Lower leg skin (tissue), 3 donors: ENCODE data around the gene CYP27B1.
A peak's percentile ranks its signal among the peaks of the same experiment; 100 is the strongest.

ENCODE experiments used
- POLR2A ChIP-seq, 2 donors: fragments of 450-650 bp; IDR thresholded peaks; one replicate each; pipeline ENCODE4 v1.6.1; 2016 to 2017; ENCODE audit warnings: antibody characterized with exemption in 2 of 2, mild to moderate bottlenecking in 1 of 2, moderate library complexity in 1 of 2
- TF ChIP-seq, protein P1 (sequence below), 3 donors: fragments of 450-650 bp; IDR thresholded peaks; one replicate each; pipeline ENCODE4 v1.5.1; 2016; ENCODE audit warnings: antibody characterized with exemption in 3 of 3, mild to moderate bottlenecking in 3 of 3, moderate library complexity in 2 of 3

DNA sequence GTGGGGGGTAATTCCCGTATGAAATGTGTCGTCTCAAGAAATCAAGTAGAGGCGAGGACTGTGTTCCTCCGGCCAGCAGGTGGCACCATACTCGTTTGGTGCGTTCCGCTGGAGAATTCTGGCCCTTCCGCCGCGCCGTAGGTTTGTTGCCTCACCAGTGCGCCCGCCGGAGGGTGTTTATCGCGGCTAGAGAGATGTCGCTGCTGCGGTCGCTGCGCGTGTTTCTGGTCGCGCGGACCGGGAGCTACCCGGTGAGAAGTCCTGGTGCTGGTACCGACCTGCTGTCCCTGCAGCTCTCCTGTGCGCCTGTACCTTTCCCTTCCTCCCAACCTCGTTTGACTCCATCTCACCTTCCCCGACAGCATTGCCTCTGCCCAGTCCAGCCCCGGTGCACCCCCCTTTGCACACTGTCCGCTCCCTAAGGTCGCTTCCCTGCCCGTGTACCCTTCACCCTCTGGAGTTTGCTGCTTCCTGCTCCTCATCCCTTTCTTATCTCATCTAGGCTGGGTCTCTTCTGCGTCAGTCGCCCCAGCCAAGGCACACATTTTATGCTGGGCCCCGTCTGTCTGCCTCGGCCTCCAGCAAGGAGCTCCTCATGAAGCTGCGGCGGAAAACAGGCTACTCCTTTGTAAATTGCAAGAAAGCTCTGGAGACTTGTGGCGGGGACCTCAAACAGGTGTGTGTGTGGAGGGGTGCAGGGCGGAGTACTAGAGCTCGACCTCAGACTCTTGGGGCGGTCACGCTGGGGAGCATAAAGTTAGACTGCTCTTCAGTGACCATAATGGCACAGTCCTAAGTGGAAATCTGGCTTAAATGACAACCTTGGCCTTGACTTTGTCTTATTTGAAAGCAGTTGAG lies 16.0 kb upstream of the CYP27B1 start, which contains the start of gene TSFM:
- TF ChIP-seq, protein P1, sequence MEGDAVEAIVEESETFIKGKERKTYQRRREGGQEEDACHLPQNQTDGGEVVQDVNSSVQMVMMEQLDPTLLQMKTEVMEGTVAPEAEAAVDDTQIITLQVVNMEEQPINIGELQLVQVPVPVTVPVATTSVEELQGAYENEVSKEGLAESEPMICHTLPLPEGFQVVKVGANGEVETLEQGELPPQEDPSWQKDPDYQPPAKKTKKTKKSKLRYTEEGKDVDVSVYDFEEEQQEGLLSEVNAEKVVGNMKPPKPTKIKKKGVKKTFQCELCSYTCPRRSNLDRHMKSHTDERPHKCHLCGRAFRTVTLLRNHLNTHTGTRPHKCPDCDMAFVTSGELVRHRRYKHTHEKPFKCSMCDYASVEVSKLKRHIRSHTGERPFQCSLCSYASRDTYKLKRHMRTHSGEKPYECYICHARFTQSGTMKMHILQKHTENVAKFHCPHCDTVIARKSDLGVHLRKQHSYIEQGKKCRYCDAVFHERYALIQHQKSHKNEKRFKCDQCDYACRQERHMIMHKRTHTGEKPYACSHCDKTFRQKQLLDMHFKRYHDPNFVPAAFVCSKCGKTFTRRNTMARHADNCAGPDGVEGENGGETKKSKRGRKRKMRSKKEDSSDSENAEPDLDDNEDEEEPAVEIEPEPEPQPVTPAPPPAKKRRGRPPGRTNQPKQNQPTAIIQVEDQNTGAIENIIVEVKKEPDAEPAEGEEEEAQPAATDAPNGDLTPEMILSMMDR (IDR thresholded peaks at IDR 0.05), result peak in 2 of 3 donors; percentile 31 to 89
- TF ChIP-seq POLR2A (IDR thresholded peaks at IDR 0.05), result no peak
